Subcutaneous adipose tissue (tissue), 4 donors: Measurements from ENCODE around the gene TSPAN17. TPM values are rescaled to one million over a fixed set of nuclear protein-coding genes. Genes with fewer than 3 reads are reported as not detected.

ENCODE experiments used
- CTCF ChIP-seq: fragments of 450-650 bp; IDR thresholded peaks from one replicate; pipeline ENCODE4 v1.5.1; 2016; ENCODE audit warnings: low read depth, mild to moderate bottlenecking, control low read depth, antibody characterized with exemption, moderate library complexity
- total RNA-seq, 4 donors: library from RNA; depleted of rRNA; stranded (reverse); fragments of >200 nt; gene quantifications; one replicate each; pipeline ENCODE4 v1.1.0, GENCODE V29; 2016

Gene TSPAN17
- total RNA-seq, 4 donors from 2014 or later: 7.8 to 18.7 (median 11.3) TPM

GRCh38 chr5:176677209-176677939 lies 30.1 kb downstream of the TSPAN17 start:
- no peak for TF ChIP-seq CTCF

GRCh38 chr5:176678584-176678983 lies 31.3 kb downstream of the TSPAN17 start:
- TF ChIP-seq CTCF: no peak

- TF ChIP-seq CTCF: no peak
Measured at GRCh38 chr5:176679365-176680225, 32.3 kb downstream of the TSPAN17 start.

GRCh38 chr5:176680226-176680563 lies 32.9 kb downstream of the TSPAN17 start:
- TF ChIP-seq CTCF: no peak

- TF ChIP-seq CTCF: no peak
Measured at GRCh38 chr5:176682016-176682531, 34.8 kb downstream of the TSPAN17 start.

- no peak for TF ChIP-seq CTCF
Measured at GRCh38 chr5:176685010-176685409, 37.7 kb downstream of the TSPAN17 start.

- no peak for TF ChIP-seq CTCF
Measured at GRCh38 chr5:176687247-176687646, 40.0 kb downstream of the TSPAN17 start.
